Activated T-cell treated with anti-CD3 and anti-CD28 coated beads for 48 hours (primary cell): ENCODE measurements around the gene COL11A2.
"Not testable (repeated sequence)": the region's sequence is repeated elsewhere in the genome, so short reads cannot be mapped to it uniquely, and the experiment has no call there.

Experiments
- DNase-seq: peaks from one replicate; pipeline ENCODE4 v3.0.0-alpha.2; 2020; ENCODE audit warnings: low read depth

Gene COL11A2

DNA sequence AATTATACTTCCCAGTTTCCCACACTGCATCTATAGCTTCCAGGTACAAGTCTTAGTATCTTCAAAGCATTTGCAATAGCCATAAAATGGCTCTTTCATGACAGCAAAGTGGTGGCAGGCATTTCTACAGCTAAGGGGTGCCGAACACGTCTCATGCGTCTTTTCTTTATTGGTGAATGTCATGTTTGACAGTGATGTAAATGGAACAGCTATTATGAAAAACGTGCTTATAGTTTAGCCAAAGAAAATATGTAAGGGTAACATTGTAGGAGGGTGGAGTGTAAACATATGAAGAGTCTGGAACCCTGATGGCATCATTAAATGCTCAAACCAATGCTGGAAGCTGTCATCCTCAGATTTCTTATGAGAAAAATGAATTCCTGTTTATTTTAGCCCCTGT lies 37.9 kb downstream of the COL11A2 start:
- no peak for DNase-seq

DNA sequence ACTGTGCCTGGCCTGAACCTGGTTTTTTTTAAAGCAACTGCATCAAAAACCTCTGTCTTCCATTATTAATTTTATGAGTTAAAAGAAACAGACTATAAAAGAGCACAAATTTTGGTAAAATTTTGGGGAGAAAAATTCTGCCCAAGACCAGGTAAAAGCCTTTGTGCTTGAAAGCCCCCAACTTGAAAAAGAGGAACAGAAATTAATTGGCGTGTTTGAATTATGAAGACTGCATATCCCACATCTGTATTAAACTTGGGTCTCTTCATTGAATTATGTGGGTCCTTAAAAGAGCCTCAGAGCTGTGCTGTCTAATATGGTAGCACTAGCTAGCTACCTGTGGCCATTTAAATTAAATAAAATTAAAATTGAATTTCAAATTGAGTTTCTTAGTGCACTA lies 41.2 kb downstream of the COL11A2 start:
- no peak for DNase-seq

DNA sequence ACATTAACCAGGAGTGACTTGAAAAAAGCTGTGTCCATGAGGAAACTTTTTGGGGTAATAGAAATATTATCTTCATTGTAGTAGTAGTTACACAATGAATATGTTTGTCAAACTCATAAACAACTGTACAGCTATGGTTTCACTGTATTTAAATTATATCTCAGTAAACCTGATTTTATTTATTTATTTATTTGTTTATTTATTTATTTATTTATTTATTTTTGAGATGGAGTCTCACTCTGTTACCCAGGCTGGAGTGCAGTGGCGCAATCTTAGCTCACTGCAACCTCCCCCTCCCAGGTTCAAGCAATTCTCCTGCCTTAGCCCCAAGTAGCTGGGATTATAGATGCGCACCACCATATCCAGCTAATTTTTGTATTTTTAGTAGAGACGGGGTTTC lies 41.7 kb downstream of the COL11A2 start:
- DNase-seq, result not testable (repeated sequence)

DNA sequence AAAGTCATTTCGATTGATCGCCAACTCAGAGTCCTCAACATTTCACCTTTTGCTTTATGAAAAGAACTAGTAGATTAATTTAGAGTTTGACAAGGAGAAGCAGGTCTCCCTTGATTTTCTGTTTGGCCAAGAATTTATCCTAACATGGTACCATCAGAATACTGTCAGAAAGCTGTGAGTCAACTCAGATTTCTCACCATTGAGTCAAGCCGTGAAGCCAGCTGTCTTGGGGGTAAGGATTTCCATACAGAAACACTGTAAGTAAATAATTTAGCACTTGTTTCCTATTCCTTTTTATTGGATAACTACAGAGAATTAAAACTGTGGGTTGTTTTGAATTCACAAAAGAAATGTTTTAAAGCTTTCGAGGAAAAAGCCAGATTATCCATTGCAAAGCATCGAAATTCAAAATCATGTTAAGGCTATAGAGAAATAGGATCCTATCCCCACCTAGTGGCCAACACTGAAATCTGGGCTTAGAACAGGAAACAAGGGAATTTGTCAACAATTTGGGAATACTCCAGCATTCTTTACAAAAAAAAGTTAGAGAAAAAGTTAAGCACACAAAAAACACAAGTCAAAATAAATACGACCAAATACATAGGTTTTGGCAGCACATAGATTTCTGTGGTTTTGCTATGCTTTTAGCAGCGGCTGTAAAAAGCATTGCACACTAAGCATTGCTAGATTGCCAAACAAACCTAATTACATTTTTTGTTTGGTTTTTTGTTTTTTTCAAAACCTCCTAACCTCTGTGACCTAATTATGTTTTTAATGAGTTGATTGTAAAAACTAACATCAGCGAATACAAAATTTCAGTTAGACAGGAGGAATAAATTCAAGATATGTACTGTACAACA lies 44.2 kb downstream of the COL11A2 start:
- no peak for DNase-seq

DNA sequence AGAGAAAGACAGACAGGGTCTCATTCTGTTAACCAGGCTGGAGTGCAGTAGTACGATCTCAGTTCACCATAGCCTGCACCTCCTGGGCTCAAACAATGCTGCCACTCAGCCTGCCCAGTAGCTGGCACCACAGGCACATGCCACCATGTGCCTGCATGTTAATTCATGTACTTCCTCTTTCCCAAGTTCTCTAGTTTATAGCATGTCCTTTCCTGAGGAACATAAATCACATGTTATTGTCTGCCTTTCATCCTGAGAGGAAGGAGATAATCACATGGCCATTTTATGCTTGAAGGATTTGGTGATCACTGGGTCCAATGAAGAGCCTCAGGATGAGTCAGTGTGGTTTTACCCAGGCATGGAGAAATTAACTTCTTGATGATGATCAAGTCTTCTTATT lies 47.9 kb downstream of the COL11A2 start:
- DNase-seq, result no peak

DNA sequence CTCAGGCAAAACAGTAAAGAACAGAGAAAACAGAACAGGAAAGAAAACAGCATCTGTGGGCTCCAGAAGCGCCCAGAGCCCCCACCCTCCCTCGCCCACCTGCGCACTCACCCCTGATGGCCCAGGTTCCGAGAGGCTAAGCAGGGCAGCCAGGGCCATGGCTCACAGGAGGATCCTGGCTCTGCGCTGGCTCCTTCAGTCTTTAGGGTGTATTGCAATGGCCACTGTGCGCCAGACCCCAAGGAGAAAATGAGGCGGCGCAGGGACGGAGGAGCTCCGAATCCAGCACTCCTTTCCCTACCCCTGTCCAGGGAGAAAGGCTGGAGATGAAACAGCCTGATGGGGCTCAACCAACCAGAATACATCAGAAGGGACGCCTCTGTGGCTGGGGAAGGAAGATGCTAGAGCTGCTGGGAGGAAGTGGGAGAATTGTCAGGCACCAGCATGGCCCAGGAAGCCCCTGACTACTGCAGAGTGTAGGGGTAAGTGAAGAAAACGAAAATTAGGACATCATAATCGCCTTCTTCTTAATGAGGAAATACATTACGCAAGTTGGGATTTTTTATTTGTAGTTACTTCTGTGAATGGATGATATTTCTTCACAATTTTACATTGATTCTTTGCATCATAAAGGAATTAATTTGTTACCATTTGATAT lies 49.0 kb downstream of the COL11A2 start:
- DNase-seq, result no peak

DNA sequence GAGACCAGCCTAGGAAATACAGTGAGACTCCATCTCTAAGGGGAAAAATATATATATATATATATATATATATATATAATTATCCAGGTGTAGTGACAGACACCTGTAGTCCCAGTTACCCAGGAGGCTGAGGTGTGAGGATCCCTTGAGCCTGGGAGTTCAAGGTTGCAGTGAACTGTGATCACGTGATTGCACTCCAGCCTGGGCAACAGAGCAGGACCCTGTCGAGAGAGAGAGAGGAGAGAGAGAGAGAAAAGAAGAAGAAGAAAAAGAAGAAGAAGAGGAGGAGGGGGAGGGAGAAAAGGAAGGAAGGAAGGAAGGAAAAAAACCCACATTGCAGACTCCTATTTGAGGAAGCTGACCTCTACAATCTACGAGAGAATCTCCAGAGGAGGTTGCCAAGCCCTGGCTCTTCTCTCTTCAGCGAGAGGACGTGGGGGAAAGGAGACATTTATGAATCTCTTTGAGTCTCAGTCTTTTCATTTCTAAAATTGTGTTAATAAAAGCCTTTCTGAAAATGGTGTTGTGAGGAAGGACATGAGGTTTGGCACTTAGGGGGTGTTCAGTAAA lies 49.7 kb downstream of the COL11A2 start:
- DNase-seq, result no peak

DNA sequence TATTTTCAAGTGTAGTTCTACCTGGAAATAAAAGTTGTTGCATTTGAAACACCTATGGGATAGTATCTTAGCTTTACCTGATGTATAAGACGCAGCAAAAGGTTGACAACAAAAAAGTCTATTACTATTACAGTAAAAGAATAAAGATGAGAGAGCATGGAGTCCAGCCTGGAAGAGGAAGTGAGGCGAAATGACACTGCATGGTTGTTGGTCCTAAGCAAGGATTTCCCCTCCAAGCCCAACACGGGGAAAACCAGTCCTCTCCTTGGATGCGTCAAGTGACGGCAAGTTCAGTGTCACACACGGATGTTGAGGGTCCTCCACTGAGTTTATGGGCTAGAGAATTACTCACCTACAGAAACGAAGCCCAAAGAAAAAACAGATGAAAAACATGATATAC lies 51.7 kb downstream of the COL11A2 start:
- DNase-seq, result no peak

DNA sequence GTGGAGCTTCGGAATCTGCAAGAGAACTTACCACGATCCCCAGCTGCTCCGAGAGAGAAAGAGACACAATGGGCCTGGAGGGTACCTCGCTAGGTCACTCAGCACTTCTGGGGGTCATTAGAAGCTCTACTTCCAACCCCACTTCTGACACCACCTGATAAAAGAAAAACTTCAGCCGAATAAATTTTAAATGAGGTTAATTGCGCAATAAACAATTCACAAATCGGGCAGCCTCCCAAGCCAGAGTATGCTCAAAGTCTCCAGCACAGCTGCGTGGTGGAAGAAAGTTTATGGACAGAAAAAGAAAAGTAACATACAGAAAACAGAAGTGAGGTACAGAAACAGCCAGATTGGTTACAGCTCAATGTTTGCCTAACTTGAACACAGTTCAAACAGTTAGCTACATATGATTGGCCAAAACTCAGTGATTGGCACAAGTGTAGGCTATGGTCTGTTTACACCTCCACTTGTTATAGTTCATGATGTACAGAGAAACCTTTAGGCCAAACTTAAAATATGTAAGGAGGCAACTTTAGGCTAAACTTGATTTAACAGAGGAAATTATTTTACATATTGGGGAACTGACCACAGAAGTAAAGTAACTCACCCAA lies 52.6 kb downstream of the COL11A2 start:
- DNase-seq, result no peak

DNA sequence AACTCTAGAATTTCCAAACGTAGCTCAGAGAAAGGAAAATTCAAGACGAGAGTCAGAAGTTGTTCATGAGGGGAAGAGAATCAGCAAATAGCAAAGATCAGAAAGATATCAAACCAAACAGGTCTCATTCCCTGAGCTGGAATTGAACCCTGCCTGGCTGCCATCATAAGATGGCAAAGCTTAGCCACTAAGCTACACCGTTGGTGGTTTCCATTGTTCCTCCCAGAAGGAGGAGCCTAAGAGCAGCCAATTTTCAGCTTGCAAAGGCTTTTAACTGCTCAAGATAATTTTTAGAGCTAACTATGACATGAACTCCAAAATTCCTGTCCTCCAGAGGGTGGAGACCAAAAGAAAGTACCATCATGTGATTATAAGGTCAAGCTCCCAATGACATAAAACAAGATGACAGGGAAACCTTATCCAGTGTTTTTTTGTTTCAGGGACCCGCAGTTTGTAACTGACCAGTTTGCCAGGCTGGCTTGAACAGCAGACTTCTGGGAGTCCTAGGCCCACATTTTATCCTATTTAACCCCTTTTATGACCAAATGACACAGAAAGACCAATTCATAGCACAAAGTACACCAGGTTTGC lies 55.9 kb downstream of the COL11A2 start:
- DNase-seq, result no peak

DNA sequence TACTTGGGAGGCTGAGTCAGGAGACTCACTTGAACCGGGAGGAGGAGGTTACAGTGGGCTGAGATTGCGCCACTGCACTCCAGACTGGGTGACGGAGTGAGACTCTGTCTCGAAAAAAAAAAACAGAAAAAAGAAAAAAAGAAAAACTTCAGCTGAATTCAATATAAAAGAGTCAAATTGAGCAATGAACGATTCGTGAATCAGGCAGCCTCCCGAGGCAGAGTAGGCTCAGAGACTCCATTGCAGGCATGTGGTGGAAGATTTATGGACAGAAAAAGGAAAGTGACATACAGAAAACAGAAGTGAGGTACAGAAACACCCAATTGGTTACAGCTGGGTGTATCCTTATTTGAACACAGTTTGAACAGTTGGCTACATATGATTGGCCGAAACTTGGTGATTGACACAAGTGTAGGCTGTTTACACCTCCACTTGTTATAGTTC lies 60.2 kb downstream of the COL11A2 start:
- no peak for DNase-seq

DNA sequence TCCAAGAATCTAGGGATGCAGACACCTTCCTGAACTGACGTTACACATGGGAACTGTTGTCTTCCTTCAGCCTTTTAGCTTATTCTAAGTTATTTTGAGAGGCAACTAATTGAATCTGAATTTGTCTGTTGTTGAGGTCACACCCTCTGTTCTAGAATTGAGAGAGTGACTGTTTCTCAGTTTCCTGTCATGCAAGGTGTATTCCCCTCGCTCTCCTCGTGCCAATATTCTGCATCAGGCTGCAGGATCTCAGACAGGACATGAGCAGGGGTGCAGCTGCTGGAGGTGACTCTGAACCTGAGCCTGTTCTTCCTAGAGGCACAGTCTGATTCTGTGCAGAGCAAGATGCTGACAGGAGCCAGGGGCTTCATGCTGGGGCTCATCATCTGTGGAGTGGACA lies 63.9 kb downstream of the COL11A2 start:
- DNase-seq, result no peak

DNA sequence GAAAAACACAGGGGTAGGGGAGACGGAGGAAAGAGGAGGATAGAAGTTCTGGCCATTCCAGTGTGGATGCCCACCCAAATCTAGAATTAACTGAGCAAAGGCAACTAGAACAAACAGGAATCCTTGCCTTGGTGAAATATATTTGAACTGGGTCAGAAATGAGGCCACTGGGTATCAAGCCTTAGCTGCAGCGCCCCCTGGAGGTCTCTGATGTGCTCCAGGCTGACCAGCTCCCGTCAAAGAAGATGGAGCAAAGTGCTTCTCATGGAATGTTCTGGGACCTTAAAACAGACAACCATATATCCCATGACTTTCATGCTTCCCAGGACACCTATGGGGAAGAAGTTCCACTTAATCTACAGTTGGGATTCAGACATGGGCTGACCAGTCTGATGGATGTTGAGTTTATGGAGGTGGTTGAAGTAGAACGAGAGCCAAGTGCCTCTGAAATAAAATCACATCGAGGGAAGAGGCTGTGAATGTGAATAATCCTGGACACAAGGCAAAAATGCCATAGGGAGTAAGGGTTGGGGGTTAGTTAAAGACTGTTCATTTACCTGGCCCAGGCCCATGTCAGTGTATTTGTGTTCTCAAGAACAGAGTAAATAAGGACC lies 66.1 kb downstream of the COL11A2 start:
- DNase-seq, result peak; percentile 60

DNA sequence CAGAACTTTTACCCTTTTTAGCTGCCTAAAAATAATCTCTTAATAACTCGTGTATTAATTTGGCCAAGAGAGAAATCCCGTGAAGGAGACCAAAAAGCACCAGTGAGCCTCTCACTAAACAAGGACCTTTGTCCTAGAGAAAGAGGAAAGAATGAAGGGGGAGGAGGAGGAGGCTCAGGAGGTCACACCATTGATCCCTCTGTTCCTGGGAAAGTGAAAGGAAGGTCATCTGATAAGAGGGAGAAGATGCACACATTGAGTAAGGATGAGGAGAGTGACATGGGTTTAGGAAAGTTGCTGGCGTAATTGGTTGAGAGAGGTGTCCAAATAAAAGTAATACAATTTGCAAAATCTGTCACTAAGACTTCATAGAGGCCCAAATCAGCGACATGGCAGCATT lies 67.3 kb downstream of the COL11A2 start:
- no peak for DNase-seq

DNA sequence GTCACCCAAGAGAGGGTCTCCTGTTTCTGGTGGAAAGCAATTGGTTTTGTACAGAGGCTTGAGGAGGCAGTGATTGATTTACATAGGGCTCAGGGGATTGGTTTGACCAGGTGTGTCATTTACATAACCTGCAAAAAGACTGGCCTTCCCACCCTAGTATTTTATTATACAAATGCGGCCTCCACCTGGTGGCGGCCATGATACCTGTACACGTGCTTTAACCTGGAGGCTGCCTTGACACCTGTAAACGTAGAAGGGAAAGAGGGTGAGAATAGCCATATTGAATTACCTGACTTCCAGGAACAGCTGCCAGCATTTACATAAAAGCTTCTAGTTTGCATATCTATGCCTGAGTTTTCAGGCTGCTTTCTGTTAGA lies 67.8 kb downstream of the COL11A2 start:
- DNase-seq, result no peak

DNA sequence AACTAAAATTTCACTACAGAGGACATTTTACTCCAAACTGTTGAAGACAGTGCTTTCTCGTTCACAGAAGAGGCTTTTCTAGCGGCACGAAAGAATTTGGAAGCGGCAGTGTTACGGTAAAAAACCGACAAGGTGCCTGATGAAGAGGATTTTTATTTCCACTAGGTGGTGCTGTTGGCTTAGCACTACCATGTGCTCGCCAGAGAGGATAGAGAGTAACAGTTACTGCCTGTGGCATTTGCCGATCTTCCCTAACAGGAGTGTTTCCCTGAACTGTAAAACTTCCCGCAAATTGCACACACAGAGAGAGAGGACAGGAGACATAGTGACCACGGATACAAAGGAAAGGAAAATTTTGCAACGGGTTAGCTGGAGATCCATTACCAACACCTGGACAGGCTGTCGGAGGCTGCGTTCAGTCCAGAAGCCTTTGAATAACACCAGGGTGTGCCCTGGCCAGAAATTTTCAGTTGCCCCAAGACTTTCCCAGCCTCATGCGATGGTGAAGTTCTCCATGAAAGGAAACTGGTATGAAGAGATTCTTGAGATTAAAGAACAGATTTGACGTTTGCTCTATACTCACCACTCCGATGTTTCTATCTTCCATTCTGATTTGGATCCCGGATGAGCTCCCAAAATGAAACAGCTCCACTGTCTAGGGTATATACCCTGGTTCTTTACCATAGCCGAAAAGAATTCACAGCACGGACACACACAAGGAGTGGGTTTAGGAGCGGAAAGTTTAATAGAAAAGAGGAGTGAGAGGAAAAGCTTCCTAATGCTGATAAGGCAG lies 68.3 kb downstream of the COL11A2 start:
- no peak for DNase-seq

DNA sequence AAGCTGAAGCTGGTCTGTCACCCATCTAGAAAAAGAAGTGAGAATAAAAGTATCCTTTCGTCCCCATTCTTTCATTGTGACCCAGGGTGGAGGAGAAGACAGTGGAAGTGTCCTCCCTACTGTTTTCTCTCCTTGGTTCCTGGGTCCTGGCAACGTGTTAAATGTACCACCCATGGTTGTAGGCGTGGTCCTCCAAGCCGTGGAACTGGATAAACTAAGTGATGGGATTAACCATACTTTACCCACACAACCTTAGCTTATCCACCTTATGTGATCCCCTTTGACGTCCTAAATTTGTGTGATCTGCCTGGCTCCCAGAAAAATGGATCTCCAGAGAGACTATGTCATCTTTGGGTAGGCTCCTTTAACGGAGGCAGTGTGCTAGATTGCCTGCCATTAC lies 69.1 kb downstream of the COL11A2 start:
- DNase-seq, result no peak

DNA sequence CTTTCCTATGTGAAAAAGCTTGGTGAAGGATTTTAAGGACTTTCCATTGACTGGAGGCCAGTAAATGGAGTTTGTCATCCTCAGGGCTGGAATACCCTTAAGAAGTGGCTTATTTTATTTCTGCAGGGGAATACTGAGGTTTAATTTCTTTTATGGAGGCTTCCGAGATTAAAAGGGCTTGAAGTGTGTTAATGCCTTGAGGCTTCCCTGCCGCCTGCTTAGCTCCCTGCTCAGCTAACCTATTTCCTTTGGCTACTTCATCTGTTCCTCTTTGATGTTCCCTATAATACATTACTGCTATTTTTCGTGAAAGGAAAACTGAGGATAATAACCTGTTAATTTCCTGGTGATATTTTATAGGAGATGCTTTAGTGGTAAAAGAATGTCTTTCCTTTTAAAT lies 72.3 kb downstream of the COL11A2 start:
- no peak for DNase-seq

DNA sequence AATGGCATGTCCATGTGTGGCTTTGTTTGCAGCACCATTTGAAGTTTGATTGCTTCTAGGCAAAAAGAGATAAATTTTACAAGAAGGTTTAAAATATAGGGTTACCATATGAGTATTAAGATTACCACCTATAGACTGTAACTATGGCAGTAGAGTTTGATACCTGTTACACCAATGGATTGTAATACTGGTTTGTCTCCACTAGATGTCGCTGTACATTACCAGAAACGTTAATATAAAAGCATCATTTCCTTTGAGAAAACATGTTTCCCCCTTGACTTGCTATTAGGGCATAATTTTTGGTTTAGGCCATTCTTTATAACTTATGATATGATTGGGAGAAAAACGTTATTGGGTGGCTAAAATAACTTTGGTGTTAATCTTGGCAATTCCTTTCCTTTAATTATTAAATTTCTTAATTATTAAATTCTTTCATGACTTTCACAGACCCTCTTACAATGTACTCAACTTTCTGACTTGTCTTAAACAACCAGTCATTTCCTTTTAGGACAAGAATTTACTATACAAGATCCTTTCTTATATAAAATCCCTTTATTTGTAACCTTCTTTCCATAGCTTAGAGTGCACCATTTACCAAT lies 73.6 kb downstream of the COL11A2 start:
- DNase-seq, result no peak

DNA sequence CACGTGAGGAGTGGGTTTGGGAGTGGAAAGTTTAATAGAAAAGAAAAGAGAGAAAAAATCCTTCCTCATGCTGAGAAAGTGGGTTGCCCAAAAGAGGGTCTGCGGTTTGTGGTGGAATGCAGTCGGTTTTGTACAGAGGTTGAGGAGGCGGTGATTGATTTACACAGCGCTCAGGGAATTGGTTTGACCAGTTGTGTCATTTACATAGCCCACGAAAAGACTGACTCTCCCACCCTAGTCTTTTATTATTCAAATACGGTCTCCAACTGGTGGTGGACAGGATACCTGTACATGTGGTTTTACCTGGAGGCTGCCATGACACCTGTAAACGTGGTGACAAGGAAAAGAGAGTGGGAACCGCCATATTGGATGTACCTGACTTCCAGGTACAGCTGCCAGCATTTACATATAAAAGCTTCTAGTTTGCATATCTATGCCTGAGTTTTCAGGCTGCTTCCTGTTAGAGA lies 74.4 kb downstream of the COL11A2 start:
- no peak for DNase-seq
